ENCODE measurements around the gene DNER. TPM values are rescaled to one million over a fixed set of nuclear protein-coding genes. Genes with fewer than 3 reads are reported as not detected.

DNER gene
- total and polyA plus RNA-seq, 2 donors (not counting 3 experiments of a cell fraction or from before 2014, with no cell fraction given) = 0.01 TPM; not detected in 1

GRCh38 chr2:229443546-229444268, 270.6 kb downstream of the DNER start:
- Histone ChIP-seq H3K4me2 (ENCODE audit: insufficient read depth, low read length) (no peak overlapping the region), H3K9me3 (replicated peaks; ENCODE audit: control insufficient read depth, insufficient read depth, low read length) (no peaks in the 10 kb centered on the region), H3K4me1 (ENCODE audit: control insufficient read depth, extremely low read depth, insufficient read depth, low read length) (peaks cover 8% of the 10 kb centered on the region), H3K9ac (replicated peaks; ENCODE audit: extremely low read depth, insufficient read depth, low read length) (no peak overlapping the region), H3K27ac (ENCODE audit: insufficient read depth, low read depth, low read length) (no peak overlapping the region), H4K20me1 (replicated peaks; ENCODE audit: control insufficient read depth, extremely low read depth, insufficient read depth, low read length) (no peaks in the 10 kb centered on the region), H3K27me3 (ENCODE audit: control insufficient read depth in 2 of 2, insufficient read depth in 2 of 2, low read length in 2 of 2) (peaks cover 0 to 2% of the 10 kb centered on the region in 2 experiments), H3K36me3 (ENCODE audit: control insufficient read depth in 2 of 2, extremely low read depth in 1 of 2, insufficient read depth in 2 of 2, low read length in 2 of 2) (no peaks in the 10 kb centered on the region), H3K79me2 (ENCODE audit: control insufficient read depth, insufficient read depth, low read length) (no peaks in the 10 kb centered on the region), H3K9me1 (replicated peaks; ENCODE audit: control insufficient read depth, extremely low read depth, insufficient read depth, low read length) (no peaks in the 10 kb centered on the region), H2AFZ (ENCODE audit: low read depth, low read length) (no peak overlapping the region), H3K4me3 (replicated peaks in 1 of 3; ENCODE audit: insufficient read depth in 1 of 3, low read depth in 1 of 3, low read length in 3 of 3) (no peak overlapping the region)
- no peak for TF ChIP-seq FOS (IDR thresholded peaks at IDR 0.05; ENCODE audit: borderline replicate concordance, insufficient read depth, low read length)
- TF ChIP-seq EZH2 (IDR thresholded peaks at IDR 0.05; ENCODE audit: borderline replicate concordance, low read depth, low read length, severe bottlenecking) = no peak
- no peak for TF ChIP-seq GATA2 (IDR thresholded peaks at IDR 0.05; ENCODE audit: insufficient read depth, insufficient read length, low read depth, low read length)
- no peak for TF ChIP-seq CTCF (IDR thresholded peaks at IDR 0.05; ENCODE audit: extremely low read depth in 1 of 2, insufficient read depth in 1 of 2, low read depth in 1 of 2, low read length in 2 of 2)
- no peak for TF ChIP-seq MAX (IDR thresholded peaks at IDR 0.05; ENCODE audit: insufficient read depth, insufficient read length)
- no peak for TF ChIP-seq POLR2AphosphoS5 (IDR thresholded peaks at IDR 0.05; ENCODE audit: insufficient read depth, low read depth, low read length)
- no peak for TF ChIP-seq MYC (IDR thresholded peaks at IDR 0.05; ENCODE audit: low read depth, low read length)
- TF ChIP-seq POLR2A (IDR thresholded peaks at IDR 0.05; ENCODE audit: low read depth, low read length) = no peak
- intact Hi-C loops (cut with micrococcal nuclease) = loop anchor here (10.0 kb wide), 1 partner anchor 1629 kb away; the partner anchor contains the start of gene CCL20
- peak; percentile 6 for DNase-seq (ENCODE audit: low read depth, low spot score)
- ChIA-PET CTCF (interaction anchor here (1.0 to 3.9 kb wide), 6 partner anchors 10 to 1553 kb away, joined by 3 to 33 read pairs (median 10); no protein-coding TSS in a partner anchor), POLR2A (no interaction called here)
- BruUV-seq (replicated peaks) = no TSS peak
- peak; percentile 18 for FAIRE-seq
- dilution Hi-C loops (cut with MboI; ENCODE audit: extremely low pct_ligation_motif_present, low sequenced_read_pairs) = no loop called here
